ENCODE measurements around the gene ZDHHC5. TPM values are rescaled to one million over a fixed set of nuclear protein-coding genes. Genes with fewer than 3 reads are reported as not detected.
A peak's percentile ranks its signal among the peaks of the same experiment; 100 is the strongest.

Gene ZDHHC5
- total RNA-seq, 1 donor from 2014 or later: 79.8 TPM

GRCh38 chr11:57663975-57664374 lies 3.9 kb upstream of the ZDHHC5 start:
- H3K27ac ChIP-seq: no peak overlapping the region
- DNase-seq (no peak), ATAC-seq (no peak)
- H3K27me3 ChIP-seq: no peaks in the 10 kb centered on the region
- H3K4me3 ChIP-seq: no peak overlapping the region
- no peak for TF ChIP-seq CTCF (IDR thresholded peaks at IDR 0.05)
- peaks cover 8% of the 10 kb centered on the region for H3K4me1 ChIP-seq
- no peaks in the 10 kb centered on the region for H3K9me3 ChIP-seq
- H3K36me3 ChIP-seq: peaks cover 43% of the 10 kb centered on the region
- intact Hi-C loops (cut with DNase I): no loop called here

GRCh38 chr11:57667117-57667735 lies 688 bp upstream of the ZDHHC5 start:
- intact Hi-C loops (cut with DNase I): no loop called here
- ATAC-seq (peak; percentile 84), DNase-seq (peak; percentile 97)
- Histone ChIP-seq H3K9me3 (no peaks in the 10 kb centered on the region), H3K36me3 (peaks cover 14% of the 10 kb centered on the region), H3K27ac (peak overlapping the region; percentile 99), H3K27me3 (no peaks in the 10 kb centered on the region), H3K4me3 (peak overlapping the region; percentile 90), H3K4me1 (peaks cover 22% of the 10 kb centered on the region)
- TF ChIP-seq CTCF (IDR thresholded peaks at IDR 0.05): no peak

- no peaks in the 10 kb centered on the region for H3K9me3 ChIP-seq
- peak overlapping the region; percentile 90 for H3K4me3 ChIP-seq
- intact Hi-C loops (cut with DNase I): no loop called here
- ATAC-seq (peak; percentile 18), DNase-seq (no peak)
- TF ChIP-seq CTCF (IDR thresholded peaks at IDR 0.05): no peak
- H3K27ac ChIP-seq: peak overlapping the region; percentile 99
- H3K4me1 ChIP-seq: peaks cover 22% of the 10 kb centered on the region
- H3K36me3 ChIP-seq: peaks cover 16% of the 10 kb centered on the region
- no peaks in the 10 kb centered on the region for H3K27me3 ChIP-seq
Observed at GRCh38 chr11:57668434-57668782, 494 bp downstream of the ZDHHC5 start.

- DNase-seq (no peak), ATAC-seq (no peak)
- no peaks in the 10 kb centered on the region for H3K9me3 ChIP-seq
- TF ChIP-seq CTCF (IDR thresholded peaks at IDR 0.05): no peak
- peaks cover 23% of the 10 kb centered on the region for H3K4me1 ChIP-seq
- H3K4me3 ChIP-seq: no peak overlapping the region
- no peaks in the 10 kb centered on the region for H3K27me3 ChIP-seq
- peaks cover 57% of the 10 kb centered on the region for H3K36me3 ChIP-seq
- H3K27ac ChIP-seq: no peak overlapping the region
- intact Hi-C loops (cut with DNase I): no loop called here
Observed at GRCh38 chr11:57674251-57674650, 6.3 kb downstream of the ZDHHC5 start.

GRCh38 chr11:57675176-57675941 lies 7.4 kb downstream of the ZDHHC5 start:
- Histone ChIP-seq H3K36me3 (peaks cover 57% of the 10 kb centered on the region), H3K4me1 (peaks cover 22% of the 10 kb centered on the region), H3K27me3 (no peaks in the 10 kb centered on the region), H3K4me3 (no peak overlapping the region), H3K27ac (no peak overlapping the region), H3K9me3 (no peaks in the 10 kb centered on the region)
- no peak for ATAC-seq
- intact Hi-C loops (cut with DNase I): no loop called here
- no peak for TF ChIP-seq CTCF (IDR thresholded peaks at IDR 0.05)
- DNase-seq: no peak
